Thyroid gland (tissue), 4 donors: Measurements from ENCODE around the gene TSPAN5. TPM values are rescaled to one million over a fixed set of nuclear protein-coding genes. Genes with fewer than 3 reads are reported as not detected.

Source experiments
- DNase-seq, 2 donors: peaks; one replicate each; pipeline ENCODE4 v3.0.0-alpha.2; 2019
- H3K27ac ChIP-seq, 3 donors: fragments of 200-600 bp; sonication (generic); 1 replicate in 2 of 3; 2 replicates in 1 of 3; pipeline ENCODE4 v1.5.1; 2016 to 2019; ENCODE audit warnings: mild to moderate bottlenecking in 1 of 3, moderate library complexity in 1 of 3
- H3K27me3 ChIP-seq: fragments of 200-600 bp; sonication (generic); one replicate; pipeline ENCODE4 v1.5.1; 2019
- H3K36me3 ChIP-seq, 2 donors: fragments of 200-600 bp; sonication (generic); one replicate each; pipeline ENCODE4 v1.5.1; 2016 to 2019
- H3K4me1 ChIP-seq, 2 donors: fragments of 200-600 bp; sonication (generic); one replicate each; pipeline ENCODE4 v1.5.1; 2017 to 2019
- H3K4me3 ChIP-seq, 3 donors: fragments of 200-600 bp; sonication (generic); replicated peaks in 1 of 3; 1 replicate in 2 of 3; 2 replicates in 1 of 3; pipeline ENCODE4 v1.5.1; 2016; ENCODE audit warnings: mild to moderate bottlenecking in 1 of 3
- H3K9me3 ChIP-seq: fragments of 200-600 bp; sonication (generic); one replicate; pipeline ENCODE4 v1.5.1; 2017
- POLR2A ChIP-seq, 2 donors: fragments of 450-650 bp; IDR thresholded peaks; one replicate each; pipeline ENCODE4 v1.6.1; 2017; ENCODE audit warnings: antibody characterized with exemption in 2 of 2, mild to moderate bottlenecking in 2 of 2, moderate library complexity in 1 of 2
- WGBS, 2 donors: methylation state at CpG; one replicate each; pipeline ENCODE4 v1.1.5; 2017; 5-methylcytosine and 5-hydroxymethylcytosine counted together
- intact Hi-C: fragments of 100-400 bp; cut with DNase I; formaldehyde crosslinking; loops from one replicate; pipeline ENCODE4 v1.15.1; 2023
- total RNA-seq, 4 donors: library from RNA; depleted of rRNA; stranded (reverse); fragments of >200 nt; gene quantifications; one replicate each; pipeline ENCODE4 v1.2.3, GENCODE V29; 2016
- TF ChIP-seq, protein P1 (sequence below), 6 experiments: fragments of 200-600 bp in 3 of 6; fragments of 450-650 bp in 3 of 6; sonication (generic) in 3 of 6; IDR thresholded peaks; one replicate each; pipeline ENCODE4 v1.5.1; 2016 to 2019; ENCODE audit warnings: antibody characterized with exemption in 6 of 6, mild to moderate bottlenecking in 2 of 6, inconsistent platforms in 1 of 6, moderate library complexity in 1 of 6

Gene TSPAN5
- total RNA-seq, 4 donors from 2014 or later: 26.4 to 48.0 (median 29.1) TPM

DNA sequence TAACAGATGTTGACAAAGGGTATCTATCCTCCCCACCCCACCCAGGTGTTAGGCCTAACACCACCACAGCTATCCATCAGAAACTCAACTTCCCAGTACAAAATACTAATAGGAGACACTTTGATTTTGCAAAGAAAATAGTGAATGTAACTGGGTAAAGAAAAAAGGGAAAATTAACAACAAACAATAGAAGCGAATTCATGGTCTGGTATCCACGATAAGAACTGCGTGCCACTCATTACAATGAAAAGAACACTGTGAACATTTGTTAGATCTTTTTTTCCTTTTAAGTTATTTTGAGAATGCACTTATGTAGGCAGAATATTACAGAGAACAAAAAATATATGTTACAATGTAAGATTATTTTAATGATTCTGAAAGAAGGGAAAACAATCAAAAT, 12.0 kb downstream of the TSPAN5 start:
- Histone ChIP-seq H3K9me3 (no peaks in the 10 kb centered on the region), H3K4me3 (no peak overlapping the region), H3K27me3 (no peaks in the 10 kb centered on the region), H3K27ac (no peak overlapping the region), H3K4me1 (peaks cover 0 to 9% of the 10 kb centered on the region in 2 donors), H3K36me3 (no peaks in the 10 kb centered on the region)
- WGBS, 2 donors: 97 to 98% methylated on average over 3 of the region's 3 CpGs
- intact Hi-C loops: no loop called here
- no peak for TF ChIP-seq POLR2A (IDR thresholded peaks at IDR 0.05)
- TF ChIP-seq, protein P1, sequence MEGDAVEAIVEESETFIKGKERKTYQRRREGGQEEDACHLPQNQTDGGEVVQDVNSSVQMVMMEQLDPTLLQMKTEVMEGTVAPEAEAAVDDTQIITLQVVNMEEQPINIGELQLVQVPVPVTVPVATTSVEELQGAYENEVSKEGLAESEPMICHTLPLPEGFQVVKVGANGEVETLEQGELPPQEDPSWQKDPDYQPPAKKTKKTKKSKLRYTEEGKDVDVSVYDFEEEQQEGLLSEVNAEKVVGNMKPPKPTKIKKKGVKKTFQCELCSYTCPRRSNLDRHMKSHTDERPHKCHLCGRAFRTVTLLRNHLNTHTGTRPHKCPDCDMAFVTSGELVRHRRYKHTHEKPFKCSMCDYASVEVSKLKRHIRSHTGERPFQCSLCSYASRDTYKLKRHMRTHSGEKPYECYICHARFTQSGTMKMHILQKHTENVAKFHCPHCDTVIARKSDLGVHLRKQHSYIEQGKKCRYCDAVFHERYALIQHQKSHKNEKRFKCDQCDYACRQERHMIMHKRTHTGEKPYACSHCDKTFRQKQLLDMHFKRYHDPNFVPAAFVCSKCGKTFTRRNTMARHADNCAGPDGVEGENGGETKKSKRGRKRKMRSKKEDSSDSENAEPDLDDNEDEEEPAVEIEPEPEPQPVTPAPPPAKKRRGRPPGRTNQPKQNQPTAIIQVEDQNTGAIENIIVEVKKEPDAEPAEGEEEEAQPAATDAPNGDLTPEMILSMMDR (IDR thresholded peaks at IDR 0.05): no peak
- DNase-seq: no peak

DNA sequence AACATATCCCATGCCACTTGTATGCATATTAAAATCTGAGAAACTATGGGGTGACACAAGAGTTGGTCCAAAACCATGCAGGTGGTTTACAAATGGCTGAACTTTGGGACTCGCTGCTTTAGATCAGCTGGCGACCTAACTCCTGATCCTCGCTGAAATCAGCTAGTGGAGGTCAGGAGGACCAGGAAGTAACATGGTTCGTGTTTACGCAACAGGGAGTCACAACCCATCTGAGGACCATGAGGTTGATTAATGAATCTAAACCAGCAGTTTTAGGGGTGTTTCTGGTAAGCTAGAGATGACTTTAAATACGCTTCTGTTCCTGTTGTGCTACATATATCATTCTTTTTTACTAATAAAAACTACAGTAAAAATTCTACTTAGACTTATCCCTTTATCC, 12.9 kb downstream of the TSPAN5 start:
- no peaks in the 10 kb centered on the region for H3K36me3 ChIP-seq
- no peak overlapping the region for H3K27ac ChIP-seq
- DNase-seq: no peak
- H3K27me3 ChIP-seq: no peaks in the 10 kb centered on the region
- TF ChIP-seq, protein P1 (IDR thresholded peaks at IDR 0.05): no peak
- TF ChIP-seq POLR2A (IDR thresholded peaks at IDR 0.05): no peak
- H3K4me3 ChIP-seq: no peak overlapping the region
- WGBS, 2 donors: 96 to 99% methylated on average over 6 of the region's 6 CpGs
- intact Hi-C loops: no loop called here
- no peaks in the 10 kb centered on the region for H3K9me3 ChIP-seq
- H3K4me1 ChIP-seq: peaks cover 0 to 9% of the 10 kb centered on the region in 2 donors

DNA sequence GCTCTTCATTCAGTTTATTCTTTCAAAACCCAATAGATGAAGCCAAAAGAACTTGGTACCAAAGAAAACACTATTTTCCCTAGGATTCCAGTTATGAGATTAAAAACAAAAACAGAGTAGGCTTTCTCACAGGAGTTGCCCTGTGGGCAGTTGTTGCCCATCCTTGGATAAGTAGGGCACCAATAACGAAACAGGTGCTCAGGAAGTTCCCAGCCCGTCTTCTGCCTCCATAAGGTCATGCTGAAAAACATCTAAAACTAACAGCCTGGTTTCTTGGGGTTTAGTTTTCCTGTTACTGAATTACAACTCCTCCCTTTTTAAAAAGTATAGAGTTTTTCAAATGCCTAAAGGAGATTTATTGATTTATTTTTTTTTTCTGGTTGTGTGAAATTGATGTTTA, 14.7 kb downstream of the TSPAN5 start:
- Histone ChIP-seq H3K9me3 (no peaks in the 10 kb centered on the region), H3K36me3 (no peaks in the 10 kb centered on the region), H3K4me1 (peaks cover 0 to 9% of the 10 kb centered on the region in 2 donors), H3K4me3 (no peak overlapping the region), H3K27ac (no peak overlapping the region), H3K27me3 (no peaks in the 10 kb centered on the region)
- TF ChIP-seq, protein P1 (IDR thresholded peaks at IDR 0.05): no peak
- no peak for TF ChIP-seq POLR2A (IDR thresholded peaks at IDR 0.05)
- intact Hi-C loops: no loop called here
- DNase-seq: no peak
- 87 to 92% methylated on average over 2 of the region's 2 CpGs for WGBS, 2 donors

DNA sequence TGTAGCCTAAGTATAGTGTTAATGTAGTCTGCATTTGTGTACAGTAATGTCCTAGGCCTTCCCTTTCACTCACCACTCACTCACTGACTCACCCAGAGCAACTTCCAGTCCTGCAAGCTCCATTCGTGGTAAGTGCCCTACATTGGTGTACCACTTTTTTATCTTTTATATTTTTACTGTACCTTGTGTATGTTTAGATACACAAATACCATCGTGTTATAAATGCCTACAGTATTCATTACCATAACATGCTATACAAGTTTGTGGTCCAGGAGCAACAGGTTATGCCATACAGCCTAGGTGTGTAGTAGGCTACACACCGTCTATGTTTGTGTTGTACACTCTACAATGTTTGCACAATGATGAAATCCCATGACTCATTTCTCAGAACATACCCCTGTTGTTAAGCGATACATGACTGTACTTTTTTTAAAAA, 15.4 kb downstream of the TSPAN5 start:
- Histone ChIP-seq H3K9me3 (no peaks in the 10 kb centered on the region), H3K4me1 (peaks cover 0 to 5% of the 10 kb centered on the region in 2 donors), H3K36me3 (no peaks in the 10 kb centered on the region), H3K27me3 (no peaks in the 10 kb centered on the region), H3K27ac (no peak overlapping the region), H3K4me3 (no peak overlapping the region)
- intact Hi-C loops: no loop called here
- TF ChIP-seq, protein P1 (IDR thresholded peaks at IDR 0.05): no peak
- TF ChIP-seq POLR2A (IDR thresholded peaks at IDR 0.05): no peak
- no peak for DNase-seq
- 83% methylated on average over 4 of the region's 4 CpGs for WGBS, 2 donors

DNA sequence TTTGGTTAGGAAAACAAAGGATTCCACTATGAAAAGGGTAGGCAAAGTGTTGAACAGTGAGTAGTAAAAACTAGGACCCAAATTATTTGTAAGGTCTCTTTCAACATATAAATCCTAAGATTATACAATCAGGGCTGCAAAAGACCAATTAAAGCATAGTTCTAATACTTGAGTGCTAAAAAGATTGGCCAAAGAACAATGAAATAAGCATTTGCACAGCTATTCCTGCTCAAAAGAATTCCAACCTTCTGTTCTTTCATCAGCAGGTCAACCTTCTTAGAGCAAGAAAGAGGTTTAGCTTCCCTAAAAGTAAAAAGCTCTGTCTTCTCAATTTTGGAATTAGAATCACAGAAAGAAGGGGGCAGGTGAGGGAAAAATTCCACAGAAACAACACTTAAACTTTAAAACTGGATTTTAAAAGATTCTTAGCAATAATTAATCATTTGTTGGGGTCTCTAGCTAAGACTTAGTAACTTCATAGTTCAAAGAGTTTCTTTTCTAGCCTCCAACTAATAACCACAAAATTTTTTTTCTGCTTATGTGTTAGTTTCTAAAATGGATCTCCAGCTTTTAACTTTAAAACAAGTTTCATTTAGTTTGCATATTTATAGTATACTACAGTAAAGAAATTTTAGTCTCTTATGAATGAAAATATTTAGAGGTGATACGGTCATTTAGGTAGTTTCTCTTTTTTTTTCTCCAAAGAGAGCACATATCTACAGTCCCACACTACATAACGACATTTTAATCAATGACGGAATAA, 16.3 kb downstream of the TSPAN5 start:
- no peak for DNase-seq
- 92 to 94% methylated on average over 3 of the region's 3 CpGs for WGBS, 2 donors
- no peak for TF ChIP-seq POLR2A (IDR thresholded peaks at IDR 0.05)
- TF ChIP-seq, protein P1 (IDR thresholded peaks at IDR 0.05): no peak
- H3K4me3 ChIP-seq: no peak overlapping the region
- no peaks in the 10 kb centered on the region for H3K9me3 ChIP-seq
- peaks cover 0 to 5% of the 10 kb centered on the region in 2 donors for H3K4me1 ChIP-seq
- no peaks in the 10 kb centered on the region for H3K27me3 ChIP-seq
- intact Hi-C loops: no loop called here
- no peak overlapping the region for H3K27ac ChIP-seq
- H3K36me3 ChIP-seq: no peaks in the 10 kb centered on the region
